GM21447 (cell line): ENCODE measurements around the gene SLC44A1.

Experiments used
- ATAC-seq: cut with Tn5 transposase; IDR thresholded peaks from one replicate; pipeline ENCODE4 v1.9.1; 2021; ENCODE audit not compliant: unreplicated experiment

SLC44A1 gene

GRCh38 chr9:105331755-105332154, 87.3 kb downstream of the SLC44A1 start:
- no peak for ATAC-seq

- no peak for ATAC-seq
These were observed 88.0 kb downstream of the SLC44A1 start for GRCh38 chr9:105332471-105332870.

GRCh38 chr9:105333076-105333475, 88.6 kb downstream of the SLC44A1 start:
- no peak for ATAC-seq

DNA sequence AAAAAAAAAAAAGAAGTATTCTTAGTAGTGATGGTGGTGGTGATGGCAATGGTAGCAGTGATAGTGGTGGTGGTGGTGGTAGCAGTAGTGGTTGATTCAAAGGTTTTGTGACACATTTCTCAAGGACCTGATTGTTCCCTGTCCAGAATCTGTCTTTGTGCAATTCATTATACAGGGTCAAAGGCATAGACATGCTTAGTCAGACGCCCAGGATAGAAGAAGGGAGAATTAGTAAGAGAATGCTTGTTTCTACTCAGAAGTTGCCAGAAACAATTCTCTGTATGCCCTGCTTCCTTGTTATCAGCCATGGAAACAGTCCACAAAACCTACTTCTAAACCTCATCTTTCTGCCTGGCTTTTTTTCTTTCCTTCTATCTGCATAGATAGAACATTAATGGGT, 89.4 kb downstream of the SLC44A1 start:
- no peak for ATAC-seq

GRCh38 chr9:105338308-105338707, 93.9 kb downstream of the SLC44A1 start:
- ATAC-seq = no peak

DNA sequence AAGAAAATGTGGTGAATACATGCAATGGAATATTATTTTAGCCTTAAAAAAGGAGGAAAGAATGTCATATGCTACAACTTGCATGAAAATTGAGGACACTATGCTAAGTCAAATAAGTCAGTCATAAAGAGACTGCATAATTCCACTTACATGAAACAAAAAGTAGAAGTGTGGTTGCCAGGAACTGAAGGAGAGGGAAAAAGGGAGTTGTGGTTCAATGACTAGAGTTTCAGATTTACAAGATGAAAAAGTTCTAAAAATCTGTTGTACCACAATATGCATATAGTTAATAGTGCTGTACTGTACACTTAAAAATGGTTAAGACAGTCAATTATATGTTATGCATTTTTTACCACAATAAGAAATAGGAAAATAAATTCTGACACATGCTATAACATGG, 95.4 kb downstream of the SLC44A1 start:
- no peak for ATAC-seq

DNA sequence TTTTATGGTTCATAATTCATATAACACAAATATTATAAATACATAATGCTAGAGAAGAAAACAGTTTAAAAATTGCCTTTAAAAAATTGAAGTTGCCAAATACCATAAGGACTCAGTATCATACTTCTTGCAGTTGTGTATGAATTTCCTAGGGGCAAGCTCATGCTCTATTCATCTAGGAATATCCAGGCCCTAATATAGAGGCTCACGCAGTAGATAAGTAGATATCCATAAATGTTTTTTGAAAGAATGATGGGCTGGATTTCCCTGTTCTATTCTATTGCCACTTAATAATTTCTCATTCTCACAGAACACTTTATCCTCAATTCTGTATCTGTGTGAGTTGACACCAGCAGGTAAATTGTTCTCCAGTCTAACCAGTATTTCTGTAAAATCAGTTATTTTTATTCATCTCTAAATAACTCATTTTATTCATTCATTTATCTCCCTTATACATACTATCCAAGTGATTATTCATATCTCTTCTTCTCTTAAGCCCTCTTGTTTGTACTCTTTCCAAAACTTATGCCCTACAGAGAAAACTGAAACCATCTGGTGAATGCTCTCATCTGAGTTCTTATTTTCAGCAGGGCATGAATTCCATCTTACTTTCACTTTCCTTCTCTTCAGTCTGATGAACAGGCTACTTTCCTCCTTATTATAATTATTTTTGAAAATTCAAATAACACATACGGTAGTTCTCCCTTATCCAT, 97.1 kb downstream of the SLC44A1 start:
- ATAC-seq = peak; percentile 81

DNA sequence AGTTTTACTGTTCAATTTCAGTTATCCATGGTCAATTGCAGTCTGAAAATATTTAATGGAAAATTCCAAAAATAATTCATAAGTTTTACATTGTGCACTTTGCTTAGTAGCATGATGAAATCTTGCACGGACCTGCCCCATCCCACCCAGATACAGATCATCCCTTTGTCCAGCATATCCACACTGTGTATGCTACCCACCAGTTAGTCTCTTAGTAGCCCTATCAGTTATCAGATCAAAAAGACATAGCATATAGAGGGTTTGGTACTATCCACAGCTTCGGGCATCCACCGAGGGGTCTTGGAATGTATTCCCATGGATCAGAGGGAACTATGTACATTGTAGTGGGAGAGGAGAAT, 97.7 kb downstream of the SLC44A1 start:
- no peak for ATAC-seq

DNA sequence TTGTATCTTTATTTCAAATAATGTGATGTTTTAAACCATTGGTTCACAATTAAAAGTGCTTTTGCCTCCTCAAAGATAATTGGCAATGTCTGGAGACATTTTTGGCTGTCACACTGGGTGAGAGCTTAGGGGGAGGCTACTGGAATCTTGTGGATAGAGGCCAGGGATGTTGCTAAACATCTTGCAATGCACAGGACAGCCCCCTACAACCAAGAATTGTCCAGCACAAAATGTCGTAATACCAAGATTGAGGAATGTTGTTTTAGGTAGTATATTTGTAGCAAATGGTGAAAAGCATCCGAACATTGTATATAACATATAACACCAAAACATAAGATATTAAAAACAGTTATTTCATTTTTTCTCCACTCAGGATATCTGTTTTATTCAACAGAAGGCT, 99.8 kb downstream of the SLC44A1 start:
- ATAC-seq = no peak

- ATAC-seq = no peak
These were observed 101.2 kb downstream of the SLC44A1 start for GRCh38 chr9:105345626-105346025.

DNA sequence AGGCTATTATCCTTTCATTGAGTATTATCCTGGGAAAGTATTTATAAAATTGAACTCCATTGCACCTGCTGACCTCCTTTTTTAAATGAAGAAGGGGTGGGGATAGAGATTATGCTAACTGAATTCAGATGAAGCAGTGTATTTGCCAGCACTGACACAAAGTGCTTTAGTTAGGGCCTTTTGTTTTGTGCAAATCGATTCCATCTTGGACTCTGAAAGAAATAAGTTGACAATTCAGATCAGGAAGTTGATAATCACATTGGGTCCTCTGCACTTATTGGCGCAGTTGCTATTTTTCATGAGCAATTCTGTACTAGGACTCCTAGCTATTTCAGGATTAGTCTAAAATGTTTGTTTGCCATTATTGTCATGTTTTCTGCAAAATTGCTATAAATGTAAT, 101.8 kb downstream of the SLC44A1 start:
- no peak for ATAC-seq

DNA sequence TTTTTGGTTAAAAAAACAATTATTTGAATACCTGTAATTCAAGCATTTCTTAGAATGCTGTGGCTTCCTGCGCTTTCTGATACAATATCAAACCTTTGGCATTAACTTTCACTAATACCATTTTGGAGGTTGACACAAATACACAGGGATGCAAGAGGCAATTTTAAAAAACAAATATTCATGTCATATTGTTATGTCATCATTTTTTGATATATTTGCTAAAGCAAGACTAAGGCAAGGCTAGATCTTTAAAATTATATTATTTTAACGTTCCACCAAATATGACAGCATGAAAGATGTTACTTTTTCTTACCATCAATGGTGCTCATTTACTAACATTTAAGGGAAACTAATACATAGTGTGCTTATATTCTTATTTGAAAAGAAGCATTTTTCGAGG, 110.0 kb downstream of the SLC44A1 start:
- no peak for ATAC-seq

DNA sequence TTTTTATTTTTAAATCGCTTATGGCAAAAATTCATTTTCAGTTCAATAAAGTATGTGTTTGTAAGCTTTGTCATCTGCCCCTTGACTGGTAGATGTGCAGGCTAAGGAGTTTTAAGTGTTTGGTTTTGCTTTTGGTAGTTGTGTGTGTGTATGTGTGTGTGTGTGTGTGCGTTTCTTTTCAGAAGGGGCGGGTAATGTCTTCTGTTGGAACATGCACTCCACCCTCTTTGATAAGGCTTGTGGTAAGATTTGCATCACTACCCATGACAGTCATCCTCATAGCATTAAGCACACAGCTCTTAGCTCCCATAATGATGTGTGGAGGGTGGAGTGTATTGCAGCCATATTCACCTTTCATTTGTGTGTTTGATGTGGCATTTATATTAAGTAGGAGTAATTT, 111.3 kb downstream of the SLC44A1 start:
- peak; percentile 48 for ATAC-seq

DNA sequence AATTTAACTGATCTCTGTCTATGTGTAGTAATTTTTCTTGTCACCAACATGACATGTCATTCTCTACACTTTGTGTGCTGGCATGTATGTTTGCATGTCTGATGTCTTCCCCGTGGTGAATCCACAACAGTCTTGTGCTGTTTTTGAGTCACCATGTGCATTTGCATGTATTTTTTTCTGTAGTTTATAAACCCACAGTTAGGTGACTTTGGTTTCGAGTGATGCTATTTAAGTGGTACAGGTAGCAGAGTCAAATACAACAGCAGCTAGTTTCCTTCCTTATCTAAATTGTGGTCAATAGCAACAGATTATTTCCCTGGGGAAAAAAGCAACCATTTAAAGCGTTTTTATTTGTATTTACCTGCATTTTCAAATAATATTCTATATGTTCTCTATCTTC, 113.5 kb downstream of the SLC44A1 start:
- peak; percentile 94 for ATAC-seq

DNA sequence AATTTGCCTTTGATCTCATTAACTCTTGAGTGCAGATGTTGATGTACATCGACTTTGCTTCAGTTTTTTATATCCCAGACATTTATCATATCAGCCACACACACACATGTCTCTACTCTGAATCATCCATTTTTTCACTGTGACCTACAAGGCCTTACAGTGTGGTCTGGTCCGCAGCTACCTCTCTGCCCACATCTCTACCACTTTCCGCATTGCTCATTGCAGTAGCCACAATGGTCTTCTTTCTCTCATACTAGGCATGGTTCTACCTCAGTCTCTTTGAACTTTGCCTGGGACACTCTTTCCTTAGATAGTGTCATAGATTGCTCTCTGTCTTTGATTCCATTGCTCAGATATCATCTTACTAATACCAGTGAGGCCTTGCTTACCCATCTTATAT, 115.4 kb downstream of the SLC44A1 start:
- no peak for ATAC-seq

GRCh38 chr9:105360344-105360743, 115.9 kb downstream of the SLC44A1 start:
- ATAC-seq = no peak

GRCh38 chr9:105361873-105362272, 117.4 kb downstream of the SLC44A1 start:
- no peak for ATAC-seq

- ATAC-seq = no peak
These were observed 118.0 kb downstream of the SLC44A1 start for GRCh38 chr9:105362470-105362869.

GRCh38 chr9:105363837-105364236, 119.4 kb downstream of the SLC44A1 start:
- ATAC-seq = no peak

GRCh38 chr9:105369911-105370310, 125.5 kb downstream of the SLC44A1 start:
- no peak for ATAC-seq

GRCh38 chr9:105373723-105374122, 129.3 kb downstream of the SLC44A1 start:
- ATAC-seq = no peak

DNA sequence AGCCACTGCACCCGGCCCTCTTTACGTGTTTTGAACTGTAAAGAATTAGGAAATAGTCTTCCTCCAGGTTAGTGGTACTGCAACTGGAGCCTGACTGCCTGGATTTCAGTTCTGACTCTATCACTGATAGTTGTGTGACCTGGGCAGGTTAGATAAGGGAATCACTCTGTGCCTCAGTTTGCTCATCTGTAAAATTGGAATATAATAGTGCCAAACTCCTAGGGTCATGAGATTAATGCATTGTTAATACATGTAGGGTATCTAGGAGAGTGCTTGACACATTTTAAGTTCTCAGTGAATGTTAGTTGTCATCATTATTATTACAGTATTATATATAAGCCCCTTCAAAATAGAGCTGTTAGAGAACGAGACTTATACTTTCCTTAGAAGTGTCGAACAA, 130.9 kb downstream of the SLC44A1 start:
- no peak for ATAC-seq

DNA sequence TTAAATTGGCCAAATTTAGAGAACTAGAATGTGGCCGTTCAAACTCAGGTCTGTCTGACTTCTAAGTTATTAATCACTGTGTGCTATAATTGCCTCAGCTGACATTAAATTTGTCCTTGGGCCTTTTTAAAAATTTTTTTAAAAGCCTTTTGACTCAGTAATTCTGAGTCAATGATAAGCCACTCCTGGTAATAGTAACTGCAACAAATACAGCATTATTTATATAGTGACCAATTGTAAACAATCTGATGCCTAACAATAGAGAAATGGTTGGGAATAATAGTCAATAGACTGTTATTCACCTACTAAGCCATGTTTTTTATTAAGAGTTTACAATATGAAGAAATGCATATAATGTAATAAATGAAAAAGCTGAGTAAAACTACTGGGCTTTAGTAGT, 132.4 kb downstream of the SLC44A1 start:
- no peak for ATAC-seq
